GM10248 (cell line): Measurements from ENCODE around the gene FHIP1B.
A peak's percentile ranks its signal among the peaks of the same experiment; 100 is the strongest.
"Not testable (repeated sequence)": the region's sequence is repeated elsewhere in the genome, so short reads cannot be mapped to it uniquely, and the experiment has no call there.

Experiments
- CTCF ChIA-PET: fragments of 300-600 bp; sonication (Branson Sonifier 250); formaldehyde crosslinking; extraction: SDS; loops from one replicate; lab custom pipeline; 2021; ENCODE audit warnings: antibody characterized with exemption; lab: Yijun Ruan, JAX
- POLR2A ChIA-PET: fragments of 350-650 bp; sonication (Branson Sonifier 250); formaldehyde crosslinking; extraction: SDS; loops from one replicate; lab custom pipeline; 2020; ENCODE audit warnings: antibody characterized with exemption; lab: Yijun Ruan, JAX
- DNase-seq: peaks from one replicate; pipeline ENCODE4 v3.0.0; 2012; ENCODE audit errors: extremely low spot score
- TF ChIP-seq, protein P1 (sequence below): IDR thresholded peaks from 2 replicates; pipeline ENCODE4 v1.5.1; 2012; ENCODE audit warnings: mild to moderate bottlenecking, low read depth; ENCODE audit errors: extremely low read depth, missing control alignments, control extremely low read depth

FHIP1B gene

DNA sequence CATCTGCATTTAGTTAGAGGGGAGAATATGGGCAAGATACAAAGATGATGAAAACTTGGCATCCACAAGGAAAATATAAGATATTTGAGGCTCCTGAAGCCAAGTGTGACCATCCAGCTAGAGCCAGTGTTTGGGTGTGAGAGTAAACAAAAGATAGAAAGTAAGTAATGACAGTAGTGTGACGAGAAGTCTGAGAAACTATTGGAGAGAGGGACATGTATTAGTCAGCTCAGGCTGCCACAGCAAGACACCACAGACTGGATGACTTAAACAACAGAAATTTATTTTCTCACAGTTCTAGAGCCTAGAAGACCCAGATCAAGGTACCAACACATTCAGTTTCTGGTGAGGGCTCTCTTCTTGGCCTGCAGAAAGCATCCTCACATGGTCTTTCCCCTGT is 18.8 kb upstream of the FHIP1B start:
- ChIA-PET CTCF (interaction anchor here (1.1 to 8.3 kb wide), 9 partner anchors 15 to 190 kb away, joined by 3 to 115 read pairs (median 9); no protein-coding TSS in a partner anchor), POLR2A (no interaction called here)
- TF ChIP-seq, protein P1, sequence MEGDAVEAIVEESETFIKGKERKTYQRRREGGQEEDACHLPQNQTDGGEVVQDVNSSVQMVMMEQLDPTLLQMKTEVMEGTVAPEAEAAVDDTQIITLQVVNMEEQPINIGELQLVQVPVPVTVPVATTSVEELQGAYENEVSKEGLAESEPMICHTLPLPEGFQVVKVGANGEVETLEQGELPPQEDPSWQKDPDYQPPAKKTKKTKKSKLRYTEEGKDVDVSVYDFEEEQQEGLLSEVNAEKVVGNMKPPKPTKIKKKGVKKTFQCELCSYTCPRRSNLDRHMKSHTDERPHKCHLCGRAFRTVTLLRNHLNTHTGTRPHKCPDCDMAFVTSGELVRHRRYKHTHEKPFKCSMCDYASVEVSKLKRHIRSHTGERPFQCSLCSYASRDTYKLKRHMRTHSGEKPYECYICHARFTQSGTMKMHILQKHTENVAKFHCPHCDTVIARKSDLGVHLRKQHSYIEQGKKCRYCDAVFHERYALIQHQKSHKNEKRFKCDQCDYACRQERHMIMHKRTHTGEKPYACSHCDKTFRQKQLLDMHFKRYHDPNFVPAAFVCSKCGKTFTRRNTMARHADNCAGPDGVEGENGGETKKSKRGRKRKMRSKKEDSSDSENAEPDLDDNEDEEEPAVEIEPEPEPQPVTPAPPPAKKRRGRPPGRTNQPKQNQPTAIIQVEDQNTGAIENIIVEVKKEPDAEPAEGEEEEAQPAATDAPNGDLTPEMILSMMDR: no peak
- DNase-seq: no peak

- DNase-seq: no peak
- TF ChIP-seq, protein P1: no peak
- CTCF ChIA-PET: interaction anchor here (0.7 to 8.3 kb wide), 24 partner anchors 8 to 136 kb away, joined by 3 to 115 read pairs (median 8); partner anchors contain the start of genes CCKBR, CNGA4 and FHIP1B
- POLR2A ChIA-PET: no interaction called here
These were observed 17.6 kb upstream of the FHIP1B start for GRCh38 chr11:6251990-6252473.

DNA sequence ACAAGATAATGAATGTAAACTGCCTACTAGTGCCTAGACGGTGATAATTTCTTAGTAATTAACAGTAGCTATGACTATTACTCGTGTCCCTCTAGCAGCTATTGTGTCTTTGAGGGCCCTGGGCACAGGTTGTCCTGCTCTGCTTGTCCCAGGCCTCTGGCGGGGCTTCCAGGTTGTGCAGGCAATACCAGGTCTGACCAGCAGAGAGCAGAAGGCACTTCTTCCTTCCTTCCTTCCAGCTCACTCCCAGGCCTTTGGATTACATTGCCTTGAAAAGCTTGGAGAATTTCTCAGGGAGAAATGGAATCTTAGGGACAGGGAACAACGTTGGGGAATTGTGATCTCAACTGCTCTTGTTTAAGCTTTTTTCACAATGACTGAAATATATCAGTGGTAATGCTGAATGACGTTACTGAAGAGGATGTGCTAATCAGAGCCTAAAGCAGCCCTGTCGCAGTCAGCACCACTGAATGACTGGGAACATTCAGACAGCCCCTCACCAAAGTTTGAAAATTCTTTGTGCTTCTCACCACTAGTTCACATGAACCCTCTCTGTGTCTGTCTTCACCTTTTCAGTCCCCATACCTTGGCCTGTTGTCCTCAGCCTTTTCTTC is 16.8 kb upstream of the FHIP1B start:
- DNase-seq: peak; percentile 64

DNA sequence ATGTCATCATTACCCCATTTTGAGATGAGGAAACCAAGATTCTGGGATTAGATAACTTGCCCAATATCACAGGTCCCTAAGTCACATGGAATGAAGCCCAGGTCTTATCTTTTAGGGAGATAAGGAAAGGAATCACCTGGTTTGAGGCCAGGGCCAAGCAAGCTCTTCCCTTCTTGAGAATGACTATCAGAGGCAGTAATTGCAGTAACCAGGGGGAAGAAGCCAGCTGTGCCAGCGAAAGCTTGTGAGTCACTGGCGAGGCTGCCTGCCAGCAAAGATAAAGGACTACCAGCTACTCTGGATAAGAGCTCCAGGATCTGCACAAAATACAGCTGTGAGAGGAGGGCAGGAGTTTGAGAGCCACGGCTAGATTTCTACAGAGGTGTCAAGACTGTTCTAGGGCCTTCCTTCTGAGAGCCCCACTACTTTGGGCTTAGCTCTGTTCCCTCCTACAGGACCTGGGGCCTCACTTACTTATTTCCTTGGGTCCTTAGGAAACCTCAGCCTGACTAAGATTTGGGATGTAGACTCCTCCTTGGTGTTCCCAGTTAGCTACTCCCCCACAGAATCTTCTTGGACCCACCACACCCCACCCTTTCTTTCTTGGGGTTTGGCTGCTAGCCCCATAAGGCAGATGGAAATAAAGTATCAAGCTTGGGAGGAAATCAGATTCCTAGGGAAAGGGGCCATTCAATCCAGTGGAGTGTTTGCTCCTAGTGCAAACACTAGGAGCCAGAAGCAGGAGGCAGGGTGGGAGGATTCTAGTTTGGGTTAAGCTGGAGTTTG is 15.5 kb upstream of the FHIP1B start:
- POLR2A ChIA-PET: no interaction called here
- DNase-seq: no peak
- TF ChIP-seq, protein P1: no peak
- CTCF ChIA-PET: interaction anchor here (0.7 to 8.3 kb wide), 23 partner anchors 9 to 652 kb away, joined by 3 to 115 read pairs (median 6); partner anchors contain the start of genes CAVIN3, CCKBR, CNGA4 and FHIP1B

More for the DNA sequence above, 16.8 kb upstream of the FHIP1B start:
- CTCF ChIA-PET: interaction anchor here (0.6 to 8.3 kb wide), 33 partner anchors 9 to 590 kb away, joined by 3 to 115 read pairs (median 4); partner anchors contain the start of genes C11orf42, CCKBR, CNGA4 and FHIP1B
- TF ChIP-seq, protein P1: peak; percentile 68
- POLR2A ChIA-PET: no interaction called here

GRCh38 chr11:6248897-6249296 is 14.5 kb upstream of the FHIP1B start:
- CTCF ChIA-PET: interaction anchor here (1.0 to 8.3 kb wide), 8 partner anchors 11 to 195 kb away, joined by 3 to 115 read pairs (median 19); partner anchors contain the start of genes CCKBR and FHIP1B
- DNase-seq, POLR2A ChIA-PET: not testable (repeated sequence)

DNA sequence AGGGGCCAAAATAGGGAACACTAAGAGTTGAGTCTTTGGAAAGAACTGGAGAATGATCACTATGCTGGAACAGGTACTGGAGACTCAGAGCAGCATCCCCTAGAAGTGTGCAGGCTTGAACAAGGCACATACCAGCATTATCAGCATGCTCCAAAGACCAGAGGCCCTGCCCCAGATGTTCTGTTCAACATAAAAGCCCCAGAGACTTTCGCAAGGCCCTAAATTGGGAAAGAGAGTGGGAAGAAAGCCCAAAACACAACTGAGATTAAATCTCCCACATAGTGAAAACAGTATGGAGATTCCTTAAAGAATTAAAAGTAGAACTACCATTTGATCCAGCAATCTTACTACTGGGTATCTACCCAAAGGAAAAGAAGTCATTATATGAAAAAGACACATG is 13.8 kb upstream of the FHIP1B start:
- ChIA-PET CTCF (interaction anchor here (2.1 to 8.3 kb wide), 4 partner anchors 12 to 104 kb away, joined by 7 to 115 read pairs (median 38); partner anchors contain the start of genes CCKBR and FHIP1B), POLR2A (no interaction called here)
- TF ChIP-seq, protein P1: no peak
- DNase-seq: no peak
